ENCODE results near the gene PTPN11. TPM values are rescaled to one million over a fixed set of nuclear protein-coding genes. Genes with fewer than 3 reads are reported as not detected.
A peak's percentile ranks its signal among the peaks of the same experiment; 100 is the strongest.

The PTPN11 gene
- total and polyA plus RNA-seq, 2 of the 13 experiments (the other 11 are each of a cell fraction or from before 2014, with no cell fraction given) = 30.0 to 63.5 TPM

DNA sequence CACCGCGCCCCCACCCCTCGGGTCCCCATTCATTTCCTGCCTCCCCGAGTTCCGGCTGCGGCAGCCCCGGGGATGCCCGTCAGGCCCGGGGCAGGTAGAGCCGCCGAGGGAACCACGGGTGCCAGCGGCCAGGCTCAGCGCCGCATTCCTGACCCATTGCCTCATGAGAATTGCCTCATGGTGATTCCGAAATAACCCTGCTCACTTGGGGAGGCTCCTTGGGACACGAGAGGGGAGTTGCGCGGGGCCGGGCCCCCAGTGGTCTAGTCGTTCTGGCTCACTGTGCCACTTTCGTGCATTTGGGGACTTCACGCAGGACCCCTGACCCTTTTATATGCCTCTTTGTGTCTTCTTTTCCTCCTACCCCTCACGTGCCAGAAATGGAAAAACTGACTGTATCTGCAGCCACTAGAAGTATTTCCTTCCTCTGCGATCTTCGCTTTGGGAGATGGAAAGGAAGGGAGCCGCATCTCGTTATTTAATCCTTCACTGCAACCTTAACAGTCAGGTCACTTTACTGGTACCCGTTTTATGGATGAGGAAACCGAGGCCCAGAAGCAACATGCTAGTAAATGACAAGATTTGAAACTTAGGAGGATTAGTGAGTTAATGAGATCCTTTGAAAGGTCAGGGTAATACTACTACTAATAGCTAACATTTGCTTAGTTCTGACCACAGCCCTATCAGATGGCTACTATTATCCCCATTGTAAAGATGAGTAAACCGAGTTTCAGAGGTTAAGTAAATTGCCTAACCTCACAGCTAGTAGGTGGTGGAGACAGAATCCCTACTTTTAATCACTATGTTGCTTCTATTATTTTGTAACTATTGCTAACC, 768 bp downstream of the PTPN11 start (continued):
- TF ChIP-seq FOSL2 (CRISPR knock-in tag; IDR thresholded peaks at IDR 0.05) (peak; percentile 54; the same call in 1 of the 2 replicates), ZNF160 (CRISPR knock-in tag; IDR thresholded peaks at IDR 0.05) (no peak; the same call in 1 of the 2 replicates), MAFK (conservative IDR thresholded peaks at IDR 0.05 in 1 of 2, IDR thresholded peaks at IDR 0.05 in 1 of 2; ENCODE audit: low read length in 2 of 2) (no peak), RBAK (CRISPR knock-in tag; IDR thresholded peaks at IDR 0.05) (no peak), ZNF335 (CRISPR knock-in tag; IDR thresholded peaks at IDR 0.05) (no peak), SCMH1 (CRISPR knock-in tag; IDR thresholded peaks at IDR 0.05; ENCODE audit: borderline replicate concordance) (no peak), ZNF644 (CRISPR knock-in tag; IDR thresholded peaks at IDR 0.05; ENCODE audit: low read depth) (no peak), MED1 (CRISPR knock-in tag; IDR thresholded peaks at IDR 0.05) (no peak), ZNF761 (CRISPR knock-in tag; conservative IDR thresholded peaks at IDR 0.05) (no peak), HOXA5 (CRISPR knock-in tag; IDR thresholded peaks at IDR 0.05) (peak; percentile 35; the same call in 1 of the 2 replicates), SATB2 (CRISPR knock-in tag; IDR thresholded peaks at IDR 0.05) (no peak), ZNF235 (CRISPR knock-in tag; IDR thresholded peaks at IDR 0.05; ENCODE audit: borderline replicate concordance) (no peak), MTA1 (CRISPR knock-in tag; IDR thresholded peaks at IDR 0.05; ENCODE audit: borderline replicate concordance) (no peak), PPARG (CRISPR knock-in tag; conservative IDR thresholded peaks at IDR 0.05) (no peak), TEAD3 (CRISPR knock-in tag; optimal IDR thresholded peaks at IDR 0.05; ENCODE audit: borderline replicate concordance) (peak; percentile 19)
- TF ChIP-seq, protein P1, sequence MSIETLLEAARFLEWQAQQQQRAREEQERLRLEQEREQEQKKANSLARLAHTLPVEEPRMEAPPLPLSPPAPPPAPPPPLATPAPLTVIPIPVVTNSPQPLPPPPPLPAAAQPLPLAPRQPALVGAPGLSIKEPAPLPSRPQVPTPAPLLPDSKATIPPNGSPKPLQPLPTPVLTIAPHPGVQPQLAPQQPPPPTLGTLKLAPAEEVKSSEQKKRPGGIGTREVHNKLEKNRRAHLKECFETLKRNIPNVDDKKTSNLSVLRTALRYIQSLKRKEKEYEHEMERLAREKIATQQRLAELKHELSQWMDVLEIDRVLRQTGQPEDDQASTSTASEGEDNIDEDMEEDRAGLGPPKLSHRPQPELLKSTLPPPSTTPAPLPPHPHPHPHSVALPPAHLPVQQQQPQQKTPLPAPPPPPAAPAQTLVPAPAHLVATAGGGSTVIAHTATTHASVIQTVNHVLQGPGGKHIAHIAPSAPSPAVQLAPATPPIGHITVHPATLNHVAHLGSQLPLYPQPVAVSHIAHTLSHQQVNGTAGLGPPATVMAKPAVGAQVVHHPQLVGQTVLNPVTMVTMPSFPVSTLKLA (IDR thresholded peaks at IDR 0.05) = no peak
- TF ChIP-seq, protein P2, sequence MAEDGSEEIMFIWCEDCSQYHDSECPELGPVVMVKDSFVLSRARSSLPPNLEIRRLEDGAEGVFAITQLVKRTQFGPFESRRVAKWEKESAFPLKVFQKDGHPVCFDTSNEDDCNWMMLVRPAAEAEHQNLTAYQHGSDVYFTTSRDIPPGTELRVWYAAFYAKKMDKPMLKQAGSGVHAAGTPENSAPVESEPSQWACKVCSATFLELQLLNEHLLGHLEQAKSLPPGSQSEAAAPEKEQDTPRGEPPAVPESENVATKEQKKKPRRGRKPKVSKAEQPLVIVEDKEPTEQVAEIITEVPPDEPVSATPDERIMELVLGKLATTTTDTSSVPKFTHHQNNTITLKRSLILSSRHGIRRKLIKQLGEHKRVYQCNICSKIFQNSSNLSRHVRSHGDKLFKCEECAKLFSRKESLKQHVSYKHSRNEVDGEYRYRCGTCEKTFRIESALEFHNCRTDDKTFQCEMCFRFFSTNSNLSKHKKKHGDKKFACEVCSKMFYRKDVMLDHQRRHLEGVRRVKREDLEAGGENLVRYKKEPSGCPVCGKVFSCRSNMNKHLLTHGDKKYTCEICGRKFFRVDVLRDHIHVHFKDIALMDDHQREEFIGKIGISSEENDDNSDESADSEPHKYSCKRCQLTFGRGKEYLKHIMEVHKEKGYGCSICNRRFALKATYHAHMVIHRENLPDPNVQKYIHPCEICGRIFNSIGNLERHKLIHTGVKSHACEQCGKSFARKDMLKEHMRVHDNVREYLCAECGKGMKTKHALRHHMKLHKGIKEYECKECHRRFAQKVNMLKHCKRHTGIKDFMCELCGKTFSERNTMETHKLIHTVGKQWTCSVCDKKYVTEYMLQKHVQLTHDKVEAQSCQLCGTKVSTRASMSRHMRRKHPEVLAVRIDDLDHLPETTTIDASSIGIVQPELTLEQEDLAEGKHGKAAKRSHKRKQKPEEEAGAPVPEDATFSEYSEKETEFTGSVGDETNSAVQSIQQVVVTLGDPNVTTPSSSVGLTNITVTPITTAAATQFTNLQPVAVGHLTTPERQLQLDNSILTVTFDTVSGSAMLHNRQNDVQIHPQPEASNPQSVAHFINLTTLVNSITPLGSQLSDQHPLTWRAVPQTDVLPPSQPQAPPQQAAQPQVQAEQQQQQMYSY (CRISPR knock-in tag; IDR thresholded peaks at IDR 0.05) = no peak
- TF ChIP-seq, protein P3, sequence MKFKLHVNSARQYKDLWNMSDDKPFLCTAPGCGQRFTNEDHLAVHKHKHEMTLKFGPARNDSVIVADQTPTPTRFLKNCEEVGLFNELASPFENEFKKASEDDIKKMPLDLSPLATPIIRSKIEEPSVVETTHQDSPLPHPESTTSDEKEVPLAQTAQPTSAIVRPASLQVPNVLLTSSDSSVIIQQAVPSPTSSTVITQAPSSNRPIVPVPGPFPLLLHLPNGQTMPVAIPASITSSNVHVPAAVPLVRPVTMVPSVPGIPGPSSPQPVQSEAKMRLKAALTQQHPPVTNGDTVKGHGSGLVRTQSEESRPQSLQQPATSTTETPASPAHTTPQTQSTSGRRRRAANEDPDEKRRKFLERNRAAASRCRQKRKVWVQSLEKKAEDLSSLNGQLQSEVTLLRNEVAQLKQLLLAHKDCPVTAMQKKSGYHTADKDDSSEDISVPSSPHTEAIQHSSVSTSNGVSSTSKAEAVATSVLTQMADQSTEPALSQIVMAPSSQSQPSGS (CRISPR knock-in tag; IDR thresholded peaks at IDR 0.05) = 0 out of 2 replicates have a peak, but pooled peaks have one; percentile 20
- TF ChIP-seq, protein P4, sequence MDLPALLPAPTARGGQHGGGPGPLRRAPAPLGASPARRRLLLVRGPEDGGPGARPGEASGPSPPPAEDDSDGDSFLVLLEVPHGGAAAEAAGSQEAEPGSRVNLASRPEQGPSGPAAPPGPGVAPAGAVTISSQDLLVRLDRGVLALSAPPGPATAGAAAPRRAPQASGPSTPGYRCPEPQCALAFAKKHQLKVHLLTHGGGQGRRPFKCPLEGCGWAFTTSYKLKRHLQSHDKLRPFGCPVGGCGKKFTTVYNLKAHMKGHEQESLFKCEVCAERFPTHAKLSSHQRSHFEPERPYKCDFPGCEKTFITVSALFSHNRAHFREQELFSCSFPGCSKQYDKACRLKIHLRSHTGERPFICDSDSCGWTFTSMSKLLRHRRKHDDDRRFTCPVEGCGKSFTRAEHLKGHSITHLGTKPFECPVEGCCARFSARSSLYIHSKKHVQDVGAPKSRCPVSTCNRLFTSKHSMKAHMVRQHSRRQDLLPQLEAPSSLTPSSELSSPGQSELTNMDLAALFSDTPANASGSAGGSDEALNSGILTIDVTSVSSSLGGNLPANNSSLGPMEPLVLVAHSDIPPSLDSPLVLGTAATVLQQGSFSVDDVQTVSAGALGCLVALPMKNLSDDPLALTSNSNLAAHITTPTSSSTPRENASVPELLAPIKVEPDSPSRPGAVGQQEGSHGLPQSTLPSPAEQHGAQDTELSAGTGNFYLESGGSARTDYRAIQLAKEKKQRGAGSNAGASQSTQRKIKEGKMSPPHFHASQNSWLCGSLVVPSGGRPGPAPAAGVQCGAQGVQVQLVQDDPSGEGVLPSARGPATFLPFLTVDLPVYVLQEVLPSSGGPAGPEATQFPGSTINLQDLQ (CRISPR knock-in tag; IDR thresholded peaks at IDR 0.05) = no peak
